Heart right ventricle (tissue), 16 donors: ENCODE data around the gene RGPD5. TPM values are rescaled to one million over a fixed set of nuclear protein-coding genes. Genes with fewer than 3 reads are reported as not detected.
A peak's percentile ranks its signal among the peaks of the same experiment; 100 is the strongest.
"Not testable (repeated sequence)": the region's sequence is repeated elsewhere in the genome, so short reads cannot be mapped to it uniquely, and the experiment has no call there.

Source experiments
- ATAC-seq, 8 donors: fragments of 200-7000 bp; cut with Tn5 transposase; one replicate each; pipeline ENCODE4 v1.9.1; 2020; ENCODE audit warnings: mild to moderate bottlenecking in 8 of 8, moderate library complexity in 8 of 8, moderate number of reproducible peaks in 1 of 8
- DNase-seq, 2 donors: peaks; one replicate each; pipeline ENCODE4 v3.0.0-alpha.2; 2020
- H3K27ac ChIP-seq, 10 donors: fragments of 200-600 bp; sonication (generic) in 2 of 10; one replicate each; pipeline versions ENCODE4 v1.5.0 to v1.8.0; 2020 to 2022; ENCODE audit warnings: mild to moderate bottlenecking in 3 of 10
- H3K27me3 ChIP-seq, 7 donors: fragments of 200-600 bp; one replicate each; pipeline ENCODE4 v1.8.0; 2021 to 2022; ENCODE audit warnings: mild to moderate bottlenecking in 2 of 7
- H3K36me3 ChIP-seq, 9 donors: fragments of 200-600 bp; sonication (generic) in 1 of 9; one replicate each; pipeline versions ENCODE4 v1.5.0 to v1.8.0; 2020 to 2022; ENCODE audit warnings: mild to moderate bottlenecking in 2 of 9
- H3K4me1 ChIP-seq, 9 donors: fragments of 200-600 bp; sonication (generic) in 1 of 9; one replicate each; pipeline versions ENCODE4 v1.5.0 to v1.8.0; 2020 to 2022; ENCODE audit warnings: mild to moderate bottlenecking in 4 of 9
- H3K4me3 ChIP-seq, 10 donors: fragments of 200-600 bp; sonication (generic) in 2 of 10; one replicate each; pipeline versions ENCODE4 v1.5.0 to v1.8.0; 2020 to 2022; ENCODE audit warnings: mild to moderate bottlenecking in 7 of 10, moderate library complexity in 2 of 10
- H3K9me3 ChIP-seq, 11 donors: fragments of 200-600 bp in 10 of 11; sonication (generic) in 2 of 11; one replicate each; pipeline versions ENCODE4 v1.5.0 to v1.8.0; 2013 to 2022; ENCODE audit warnings: mild to moderate bottlenecking in 2 of 11, control low read depth in 1 of 11, moderate library complexity in 1 of 11
- WGBS, 2 donors: extraction: QIAGEN DNeasy Blood & Tissue Kit; methylation state at CpG; one replicate each; pipeline ENCODE4 v1.1.7; 2013; ENCODE audit warnings: inconsistent platforms in 1 of 2; 5-methylcytosine and 5-hydroxymethylcytosine counted together
- intact Hi-C, 10 donors: fragments of 100-400 bp; cut with DNase I; formaldehyde crosslinking; loops; one replicate each; pipeline versions ENCODE4 v1.11.1 to v1.14.2; 2022
- polyA plus RNA-seq, 2 donors: library from polyadenylated mRNA; stranded (reverse); fragments of 200-250 nt; gene quantifications; one replicate each; pipeline ENCODE4 v1.2.3, GENCODE V29; 2013
- total RNA-seq, 10 donors: library from RNA; stranded (reverse); fragmentation: NEBNext Ultra II Directional in 3 of 10; extraction: Animal tissue kit (Norgen Biotek cat#: 25700) in 3 of 10; gene quantifications; one replicate each; pipeline versions ENCODE4 v1.2.1 to v1.2.4, GENCODE V29; 2021 to 2023
- donor health status: Arrhythmogenic right ventricular cardiomyopathy.
- donor health status: ischemic (EF 13 %, LVEDD 7.1; RV severe dilation, severe dysfunction).
- donor health status: healthy with polysubstance abuse.
- donor health status: DM: no; HTN: yes; CAD: no.
- donor health status: DM: no; HTN: no; CAD: no.
- donor health status: ischemic (EF 25% LVEDD 6.9; RV normal size, moderate dysfunction).
- donor health status: ischemic (EF 25% LVEDD 5.7; RV mildly dilated, moderate dysfunction).
- donor health status: healthy.
- donor health status: DM: yes; HTN: yes; CAD: no.
- donor health status: Ischemic cardiomyopathy.
- donor health status: ischemic (EF 35%, LVEDD 5.7; RV mildly dilated, moderate dysfunction).
- donor health status: nonischemic (EF 11% LVEDD 7.7; RV severe dilation, severe dysfunction).
- donor health status: DM: yes; HTN: yes; CAD: no.
- donor health status: PGD.
- donor health status: ischemic (EF 29% LVEDD 5.4; RV normal size, mild dysfunction).
- donor health status: nonischemic (EF 23%, LVEDD 6.1; RV moderate dilation, normal function).

RGPD5 gene
- total and polyA plus RNA-seq, 12 donors: 2.2 to 34.8 (median 19.7) TPM

DNA sequence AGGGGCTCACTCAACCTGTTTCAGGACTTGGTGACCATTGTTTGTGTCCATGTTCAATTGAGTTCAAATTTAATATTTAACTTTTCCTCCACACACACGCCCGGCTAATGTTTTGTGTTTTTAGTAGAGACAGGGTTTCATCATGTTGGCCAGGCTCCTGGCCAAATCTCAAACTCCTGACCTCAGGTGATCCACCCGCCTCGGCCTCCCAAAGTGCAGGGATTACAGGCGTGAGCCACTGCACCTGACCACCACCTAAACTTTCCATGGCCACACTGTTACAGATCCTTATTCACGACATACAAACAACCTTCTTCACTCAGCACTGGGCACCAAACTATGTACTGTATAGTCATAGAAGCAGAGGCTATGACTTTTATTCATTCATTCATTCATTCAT, 100.0 kb downstream of the RGPD5 start:
- intact Hi-C loops, ATAC-seq, H3K27ac ChIP-seq, H3K4me1 ChIP-seq, H3K27me3 ChIP-seq, H3K9me3 ChIP-seq, H3K36me3 ChIP-seq, DNase-seq, H3K4me3 ChIP-seq: not testable (repeated sequence)
- no CpG with 5 or more reads among the region's 6 CpGs for WGBS, 2 donors

DNA sequence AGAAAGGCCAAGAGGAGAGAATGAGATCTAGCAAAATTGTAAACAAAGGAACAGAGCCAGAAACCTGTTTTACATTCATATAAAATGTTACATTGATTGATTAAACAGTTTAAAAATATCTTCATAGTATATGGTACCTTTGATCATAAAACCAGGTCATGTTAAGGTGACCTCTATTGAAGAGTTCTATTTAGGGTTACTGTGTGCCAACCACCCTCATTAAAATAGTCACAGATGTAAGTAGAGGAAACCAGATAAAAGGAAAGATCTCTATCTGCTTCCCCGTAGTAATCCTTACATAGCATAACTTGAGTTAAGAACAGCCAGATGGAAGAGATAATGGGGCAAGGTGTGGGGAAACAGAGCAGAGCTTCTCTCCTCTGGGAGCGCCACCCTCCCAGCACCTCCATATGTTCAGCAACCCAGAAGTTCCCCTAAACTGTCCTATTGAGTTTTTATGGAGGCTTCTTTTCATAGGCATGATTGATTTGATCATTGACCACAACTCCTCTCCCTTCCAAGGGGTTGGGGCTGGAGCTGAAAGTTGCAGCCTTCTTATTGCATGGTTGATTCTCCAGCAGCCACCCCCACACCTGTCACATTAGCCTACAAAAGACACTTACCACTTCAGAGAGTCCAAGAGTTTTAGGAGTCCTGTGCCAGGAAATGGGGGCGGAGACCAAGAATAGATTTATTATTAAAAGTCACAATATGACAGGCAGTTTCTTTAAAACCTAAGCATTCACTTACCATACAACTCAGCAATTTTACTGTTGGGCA, 101.2 kb downstream of the RGPD5 start:
- H3K27ac ChIP-seq, DNase-seq, H3K36me3 ChIP-seq, H3K4me1 ChIP-seq, H3K9me3 ChIP-seq, ATAC-seq, H3K27me3 ChIP-seq, intact Hi-C loops, H3K4me3 ChIP-seq: not testable (repeated sequence)
- no CpG with 5 or more reads among the region's 3 CpGs for WGBS, 2 donors

DNA sequence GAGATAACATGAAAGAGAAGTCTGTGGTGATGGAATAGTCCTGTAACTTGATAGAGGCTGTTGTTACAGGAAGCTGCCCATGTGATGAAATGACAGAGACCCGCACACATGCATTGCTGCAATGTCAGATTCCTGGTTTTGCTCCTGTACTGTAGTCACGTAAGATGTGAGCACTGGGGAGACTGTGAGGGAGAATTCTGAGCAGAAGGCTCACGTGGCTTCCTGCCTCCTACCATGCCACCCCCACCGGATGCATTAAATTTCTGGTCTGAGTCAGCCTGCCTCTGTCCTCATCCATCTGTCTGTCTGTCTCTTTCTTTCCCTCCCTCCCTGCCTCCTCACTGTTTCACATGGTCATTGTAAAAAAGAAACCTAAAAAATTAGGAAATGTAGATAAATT, 102.1 kb downstream of the RGPD5 start:
- peak in 1 of 8 donors; percentile 37 for ATAC-seq
- H3K9me3 ChIP-seq, H3K4me1 ChIP-seq, H3K36me3 ChIP-seq, H3K4me3 ChIP-seq, intact Hi-C loops, DNase-seq, H3K27ac ChIP-seq, H3K27me3 ChIP-seq: not testable (repeated sequence)
- WGBS, 2 donors: no CpG with 5 or more reads among the region's 4 CpGs

DNA sequence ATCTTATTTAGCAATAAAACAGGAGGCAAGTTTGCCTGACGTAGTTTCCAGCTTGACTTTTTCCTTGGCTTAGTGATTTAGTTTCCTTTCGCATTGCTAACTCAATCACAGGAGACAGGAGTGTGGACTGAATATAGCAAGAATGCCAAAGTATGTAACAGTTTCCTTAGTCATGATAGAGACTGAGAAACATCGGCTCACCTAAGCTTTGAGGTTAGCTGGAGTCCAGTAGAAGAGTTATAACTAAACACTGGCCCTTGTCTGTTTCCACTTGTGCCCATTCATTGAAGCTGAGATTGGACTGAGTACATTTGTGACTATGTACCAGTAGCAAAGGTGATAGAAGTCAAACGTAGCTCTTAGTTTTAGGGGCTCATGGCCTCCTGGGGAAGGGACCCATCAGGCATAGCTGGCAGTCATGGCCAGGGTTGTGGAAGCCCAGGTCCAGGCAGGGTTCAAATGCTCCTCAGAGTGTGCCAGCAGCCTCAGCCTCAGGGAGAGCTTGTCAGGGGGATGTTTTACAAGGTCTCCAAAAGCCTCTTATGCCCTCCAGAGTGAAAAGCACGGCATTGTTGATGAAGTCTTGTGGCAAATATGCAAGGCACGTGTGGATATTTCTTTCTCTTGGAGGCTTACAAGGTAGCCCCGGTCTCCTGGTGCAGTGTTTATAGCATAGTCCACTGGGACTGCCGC, 103.8 kb downstream of the RGPD5 start:
- H3K4me3 ChIP-seq, intact Hi-C loops, H3K27me3 ChIP-seq, H3K36me3 ChIP-seq, H3K9me3 ChIP-seq, DNase-seq, H3K4me1 ChIP-seq, H3K27ac ChIP-seq: not testable (repeated sequence)
- peak in 7 of 8 donors; percentile 4 to 56 (median 24) for ATAC-seq
- no CpG with 5 or more reads among the region's 8 CpGs for WGBS, 2 donors

DNA sequence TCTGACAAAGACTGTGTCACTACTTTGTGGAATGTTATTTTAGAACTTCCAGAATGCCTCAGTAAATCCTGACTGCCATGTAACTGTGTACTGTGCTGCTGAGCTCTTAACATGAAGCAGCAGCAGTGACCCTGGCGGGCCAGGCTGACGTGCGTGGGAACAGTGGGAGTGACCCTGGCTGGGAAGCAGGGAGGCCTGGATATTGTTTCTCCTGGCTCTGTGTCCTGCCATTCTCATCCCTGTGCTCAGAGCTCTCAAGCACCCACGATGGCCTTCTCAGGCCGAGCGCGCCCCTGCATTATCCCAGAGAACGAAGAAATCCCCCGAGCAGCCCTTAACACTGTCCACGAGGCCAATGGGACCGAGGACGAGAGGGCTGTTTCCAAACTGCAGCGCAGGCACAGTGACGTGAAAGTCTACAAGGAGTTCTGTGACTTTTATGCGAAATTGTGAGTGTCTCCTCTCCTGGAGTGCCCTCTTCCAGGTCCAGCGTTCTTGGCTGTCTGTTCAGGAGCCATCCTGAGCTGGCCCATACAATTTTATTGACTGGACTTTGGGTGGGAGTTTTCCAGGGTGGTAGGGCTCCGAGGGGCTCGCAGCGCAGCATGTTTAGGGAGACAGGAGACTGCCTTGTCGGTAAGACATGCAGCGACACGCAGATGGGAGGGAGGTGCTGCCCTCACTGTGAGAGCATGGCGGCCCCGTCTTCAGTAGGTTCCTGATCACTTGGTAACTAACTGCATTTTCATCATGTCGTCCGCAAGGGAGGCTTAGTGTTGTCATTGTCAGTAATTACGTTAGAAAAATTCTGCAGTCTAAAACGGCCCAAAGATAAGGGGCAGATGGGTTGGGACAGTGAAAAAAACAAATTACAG, 104.6 kb downstream of the RGPD5 start, which contains the start of gene LIMS3:
Gene LIMS3 (plus strand): TSS at position 227 of the 875 bp plus-strand sequence. CDS start 41 bp downstream, at position 268.
- H3K4me1 ChIP-seq, intact Hi-C loops, H3K27me3 ChIP-seq, H3K36me3 ChIP-seq, DNase-seq, H3K27ac ChIP-seq, H3K9me3 ChIP-seq, H3K4me3 ChIP-seq: not testable (repeated sequence)
- no CpG with 5 or more reads among the region's 28 CpGs for WGBS, 2 donors
- ATAC-seq: peak; percentile 96 to 99 (median 98)

DNA sequence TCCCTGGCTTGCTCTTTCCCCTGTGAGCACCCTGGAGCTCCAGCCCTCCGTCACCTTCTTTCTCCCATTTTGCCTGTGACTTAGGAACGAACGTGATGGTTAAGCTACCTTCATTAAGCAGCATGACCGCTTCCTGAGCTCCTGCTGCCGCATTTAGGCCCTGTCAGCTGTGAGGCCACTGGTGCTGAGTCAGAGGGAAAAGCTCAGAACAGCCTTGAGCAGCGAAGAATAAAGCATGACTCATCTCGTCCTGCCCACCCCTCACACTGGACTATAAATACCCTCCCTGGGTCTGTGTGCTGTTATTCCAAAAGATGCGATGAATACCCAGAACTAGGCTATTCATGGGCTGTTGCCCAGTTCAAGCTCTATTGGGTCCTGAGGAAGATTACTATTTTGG, 111.7 kb downstream of the RGPD5 start:
- intact Hi-C loops, H3K4me1 ChIP-seq, H3K4me3 ChIP-seq, DNase-seq, H3K9me3 ChIP-seq, H3K27me3 ChIP-seq, H3K36me3 ChIP-seq, H3K27ac ChIP-seq: not testable (repeated sequence)
- no CpG with 5 or more reads among the region's 8 CpGs for WGBS, 2 donors
- peak; percentile 68 to 96 (median 86) for ATAC-seq

Other genes starting within 250 kb of the RGPD5 start
- gene SEPTIN10, start 180.3 kb upstream of the RGPD5 start, total RNA-seq: 10 to 100 TPM; 39.8 to 61.0 (median 53.0) TPM
- gene SEPTIN10, start 180.3 kb upstream of the RGPD5 start, polyA plus RNA-seq: 10 to 100 TPM; 20.9 to 21.6 TPM
- 1 to 10 TPM; 1.7 to 3.9 (median 2.1) TPM for gene SOWAHC, start 179.9 kb upstream of the RGPD5 start, total RNA-seq
- 1 to 10 TPM; 1.1 to 1.2 TPM for gene SOWAHC, start 179.9 kb upstream of the RGPD5 start, polyA plus RNA-seq
- 1 to 10 TPM; 2.5 to 7.0 (median 4.5) TPM for gene LIMS3, start 104.4 kb downstream of the RGPD5 start, total RNA-seq
- gene LIMS3, start 104.4 kb downstream of the RGPD5 start, polyA plus RNA-seq: 1 to 10 TPM; 1.0 to 3.6 TPM